H1 (cell line): Measurements from ENCODE around the gene CFP. TPM values are rescaled to one million over a fixed set of nuclear protein-coding genes. Genes with fewer than 3 reads are reported as not detected.

ENCODE experiments used
- CTCF ChIA-PET: fragments of 300-600 bp; sonication (Branson Sonifier 250); formaldehyde crosslinking; loops from one replicate; lab custom pipeline; 2021; ENCODE audit not compliant: partially characterized antibody; lab: Charles Lee
- POLR2A ChIA-PET: fragments of 300-600 bp; sonication (Branson Sonifier 250); formaldehyde crosslinking; loops from one replicate; lab custom pipeline; 2021; ENCODE audit warnings: inconsistent platforms; ENCODE audit not compliant: partially characterized antibody; lab: Charles Lee
- DNase-seq, 2 experiments: peaks; one replicate each; pipeline versions ENCODE4 v3.0.0 to v3.0.0-alpha.2; 2010 to 2022; ENCODE audit warnings: low spot score in 2 of 2, low read depth in 1 of 2, mixed read lengths in 1 of 2
- FAIRE-seq: peaks from 2 replicates; lab custom pipeline; 2011; peaks lifted over from hg19 to GRCh38; lab: Jason Lieb, UNC
- H2AFZ ChIP-seq: 2 replicates; pipeline ENCODE4 v1.8.1; 2012; ENCODE audit warnings: low read length, inconsistent platforms
- H2AK5ac ChIP-seq: 2 replicates; pipeline ENCODE4 v1.6.1; 2013; ENCODE audit warnings: low read depth, low read length
- H2BK120ac ChIP-seq: replicated peaks from 2 replicates; pipeline ENCODE3; 2013; ENCODE audit warnings: low read depth, low read length, inconsistent platforms
- H2BK12ac ChIP-seq: 2 replicates; pipeline ENCODE4 v1.6.1; 2013; ENCODE audit warnings: low read depth, low read length
- H2BK15ac ChIP-seq: 2 replicates; pipeline ENCODE4 v1.6.1; 2013; ENCODE audit warnings: low read length
- H2BK20ac ChIP-seq: 2 replicates; pipeline ENCODE4 v1.6.1; 2013; ENCODE audit warnings: low read length
- H2BK5ac ChIP-seq: 2 replicates; pipeline ENCODE4 v1.6.1; 2013; ENCODE audit warnings: low read depth, low read length
- H3K14ac ChIP-seq: 2 replicates; pipeline ENCODE4 v1.6.1; 2013; ENCODE audit warnings: inconsistent platforms; ENCODE audit not compliant: insufficient read length
- H3K18ac ChIP-seq: 2 replicates; pipeline ENCODE4 v1.6.1; 2013; ENCODE audit warnings: low read length; ENCODE audit errors: extremely low read depth
- H3K23ac ChIP-seq: 2 replicates; pipeline ENCODE4 v1.6.1; 2013; ENCODE audit warnings: inconsistent platforms; ENCODE audit not compliant: insufficient read length
- H3K23me2 ChIP-seq: 2 replicates; pipeline ENCODE4 v1.6.1; 2013; ENCODE audit warnings: low read depth, low read length
- H3K27ac ChIP-seq: 2 replicates; pipeline ENCODE4 v1.6.1; 2011; ENCODE audit warnings: low read depth, low read length, inconsistent platforms
- H3K27me3 ChIP-seq, 4 experiments: replicated peaks in 1 of 4; 1 replicate in 1 of 4; 2 replicates in 3 of 4; pipeline versions ENCODE4 v1.6.1 to v1.8.1; 2011 to 2013; ENCODE audit warnings: low read length in 3 of 4, mild to moderate bottlenecking in 3 of 4, inconsistent platforms in 2 of 4, mixed read lengths in 2 of 4, moderate library complexity in 1 of 4; ENCODE audit not compliant: control insufficient read depth in 3 of 4, insufficient read depth in 3 of 4; ENCODE audit errors: extremely low read depth in 1 of 4
- H3K36me3 ChIP-seq, 4 experiments: 2 replicates each; pipeline versions ENCODE4 v1.6.1 to v1.8.1; 2011 to 2013; ENCODE audit warnings: mild to moderate bottlenecking in 4 of 4, low read length in 3 of 4, moderate library complexity in 2 of 4, control low read depth in 1 of 4, inconsistent platforms in 1 of 4; ENCODE audit not compliant: insufficient read depth in 4 of 4, control insufficient read depth in 2 of 4
- H3K4ac ChIP-seq: replicated peaks from 2 replicates; pipeline ENCODE3; 2013; ENCODE audit warnings: low read length, low read depth, mixed read lengths, inconsistent platforms; ENCODE audit not compliant: insufficient read length
- H3K4me1 ChIP-seq, 4 experiments: replicated peaks in 1 of 4; 1 replicate in 1 of 4; 2 replicates in 3 of 4; pipeline versions ENCODE4 v1.6.1 to v1.8.1; 2011 to 2013; ENCODE audit warnings: low read length in 3 of 4, inconsistent platforms in 2 of 4, mixed read lengths in 1 of 4; ENCODE audit not compliant: insufficient read depth in 4 of 4, control insufficient read depth in 3 of 4
- H3K4me2 ChIP-seq, 2 experiments: 2 replicates each; pipeline versions ENCODE4 v1.6.1 to v1.8.1; 2011 to 2013; ENCODE audit warnings: low read depth in 2 of 2, low read length in 2 of 2, control low read depth in 1 of 2, inconsistent platforms in 1 of 2, mild to moderate bottlenecking in 1 of 2; ENCODE audit not compliant: insufficient read depth in 1 of 2
- H3K4me3 ChIP-seq, 4 experiments: fragments of 200-600, 300-600 bp in 1 of 4; sonication (generic), shearing (Covaris generic), sonication (Bioruptor Twin) in 1 of 4; 2 replicates each; pipeline versions ENCODE4 v1.5.1 to v1.8.1; 2011 to 2016; ENCODE audit warnings: low read length in 4 of 4, low read depth in 3 of 4, control low read depth in 2 of 4, inconsistent platforms in 2 of 4, mild to moderate bottlenecking in 2 of 4, mixed read lengths in 1 of 4, moderate library complexity in 1 of 4; ENCODE audit not compliant: insufficient read depth in 2 of 4; ENCODE audit errors: extremely low read depth in 1 of 4
- H3K56ac ChIP-seq: replicated peaks from 2 replicates; pipeline ENCODE3; 2013; ENCODE audit warnings: low read depth, mild to moderate bottlenecking, mixed read lengths, low read length, inconsistent platforms; ENCODE audit not compliant: insufficient read length
- H3K79me1 ChIP-seq: 2 replicates; pipeline ENCODE4 v1.6.1; 2013; ENCODE audit warnings: low read depth, low read length, control low read depth
- H3K79me2 ChIP-seq, 2 experiments: 2 replicates each; pipeline versions ENCODE4 v1.6.1 to v1.8.1; 2012 to 2013; ENCODE audit warnings: low read length in 2 of 2, mild to moderate bottlenecking in 2 of 2, inconsistent platforms in 1 of 2; ENCODE audit not compliant: insufficient read depth in 2 of 2, control insufficient read depth in 1 of 2
- H3K9ac ChIP-seq, 4 experiments: replicated peaks in 1 of 4; 1 replicate in 1 of 4; 2 replicates in 3 of 4; pipeline versions ENCODE4 v1.6.1 to v1.8.1; 2011 to 2013; ENCODE audit warnings: low read depth in 3 of 4, low read length in 3 of 4, control low read depth in 2 of 4, mild to moderate bottlenecking in 2 of 4, moderate library complexity in 2 of 4, inconsistent platforms in 1 of 4; ENCODE audit errors: extremely low read depth in 1 of 4
- H3K9me3 ChIP-seq, 2 experiments: 2 replicates each; pipeline versions ENCODE4 v1.6.1 to v1.8.1; 2012 to 2013; ENCODE audit warnings: mild to moderate bottlenecking in 2 of 2, moderate library complexity in 2 of 2, control low read depth in 1 of 2, inconsistent platforms in 1 of 2, low read depth in 1 of 2, low read length in 1 of 2, mixed read lengths in 1 of 2; ENCODE audit not compliant: insufficient read depth in 2 of 2
- H4K20me1 ChIP-seq, 2 experiments: replicated peaks in 1 of 2; 2 replicates each; pipeline versions ENCODE3 to v1.8.1; 2011 to 2013; ENCODE audit warnings: inconsistent platforms in 2 of 2, low read length in 2 of 2, mild to moderate bottlenecking in 1 of 2; ENCODE audit not compliant: insufficient read depth in 2 of 2, control insufficient read depth in 1 of 2
- H4K5ac ChIP-seq: 2 replicates; pipeline ENCODE4 v1.6.1; 2013; ENCODE audit warnings: low read length, low read depth, mixed read lengths, inconsistent platforms; ENCODE audit not compliant: insufficient read length
- H4K8ac ChIP-seq: 2 replicates; pipeline ENCODE4 v1.8.0; 2013; ENCODE audit warnings: mild to moderate bottlenecking, moderate library complexity, low read length, inconsistent platforms; ENCODE audit not compliant: insufficient read depth; ENCODE audit errors: extremely low read depth
- H4K91ac ChIP-seq: replicated peaks from 2 replicates; pipeline ENCODE3; 2013; ENCODE audit warnings: low read length, mixed read lengths, inconsistent platforms; ENCODE audit not compliant: insufficient read length
- POLR2A ChIP-seq, 2 experiments: IDR thresholded peaks; 1 replicate in 1 of 2; 2 replicates in 1 of 2; pipeline ENCODE4 v1.6.1; 2011; ENCODE audit warnings: low read depth in 2 of 2, low read length in 2 of 2, mild to moderate bottlenecking in 2 of 2; ENCODE audit errors: control extremely low read depth in 1 of 2
- WGBS, 2 experiments: shearing (Covaris generic) in 1 of 2; methylation state at CpG; one replicate each; pipeline versions ENCODE4 v1.1.6 to v1.1.7; 2013 to 2015; ENCODE audit warnings: low lambda C conversion rate in 2 of 2, mixed read lengths in 2 of 2, inconsistent platforms in 1 of 2, low coverage in 1 of 2, missing lambda C conversion rate in 1 of 2; ENCODE audit not compliant: insufficient replicate concordance in 2 of 2, insufficient coverage in 1 of 2, insufficient read length in 1 of 2; ENCODE audit errors: extremely low coverage in 1 of 2, missing lambda C conversion rate in 1 of 2; 5-methylcytosine and 5-hydroxymethylcytosine counted together
- polyA plus RNA-seq, 7 experiments: library from polyadenylated mRNA; depleted of rRNA in 3 of 7; stranded (reverse) in 5 of 7; unstranded in 2 of 7; fragments of >200 nt in 5 of 7; fragments of 200-250 nt in 2 of 7; gene quantifications; 1 replicate in 5 of 7; 2 replicates in 1 of 7; 4 replicates in 1 of 7; pipeline versions ENCODE4 v1.2.1 to v1.2.3, GENCODE V29; 2011 to 2013; ENCODE audit warnings: missing spikeins in 2 of 7, mixed read lengths in 2 of 7
- total RNA-seq: library from RNA; stranded (reverse); fragmentation: NEBNext Ultra II Directional; extraction: Animal tissue kit (Norgen Biotek cat#: 25700); gene quantifications from 2 replicates; pipeline ENCODE4 v1.2.1, GENCODE V29; 2021

CFP gene
- total and polyA plus RNA-seq, 2 of the 8 experiments (the other 6 are each of a cell fraction or from before 2014, with no cell fraction given) = 0.76 to 2.2 TPM

DNA sequence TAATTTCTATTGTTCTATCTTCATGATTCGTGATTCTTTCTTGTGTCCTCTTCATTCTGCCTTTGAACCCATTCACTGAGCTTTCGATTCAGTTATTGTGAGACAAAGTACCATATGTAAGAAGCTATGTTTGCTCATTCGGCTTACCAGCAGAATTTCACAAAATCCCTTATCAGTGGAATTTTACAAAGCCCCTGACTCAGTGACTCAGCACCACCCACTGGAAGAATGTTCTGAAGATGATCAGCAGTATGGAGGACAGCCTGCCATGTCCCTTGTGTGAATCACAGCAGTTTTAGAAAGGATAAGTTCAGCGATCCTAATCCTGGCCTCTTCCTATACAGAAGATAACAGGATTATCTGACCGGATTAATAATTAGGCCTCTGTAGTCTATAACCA, 35.0 kb upstream of the CFP start:
- CTCF ChIA-PET = interaction anchor here (0.5 kb wide), 1 partner anchor 418 kb away, joined by 3 read pairs; no protein-coding TSS in a partner anchor
- no peak overlapping the region for H4K91ac ChIP-seq
- no peak overlapping the region for H2BK20ac ChIP-seq
- H3K9ac ChIP-seq = no peak overlapping the region
- no peak overlapping the region for H2AK5ac ChIP-seq
- no peaks in the 10 kb centered on the region for H3K79me2 ChIP-seq
- H2BK15ac ChIP-seq = no peak overlapping the region
- H3K18ac ChIP-seq = no peak overlapping the region
- peaks cover 0 to 2% (median under 1%) of the 10 kb centered on the region in 4 experiments; a peak in 3 of 7 replicates for H3K27me3 ChIP-seq
- H2BK12ac ChIP-seq = no peak overlapping the region
- H3K36me3 ChIP-seq = no peaks in the 10 kb centered on the region
- no peak for DNase-seq
- H3K56ac ChIP-seq = no peak overlapping the region
- no peaks in the 10 kb centered on the region for H3K4me1 ChIP-seq
- H3K4me2 ChIP-seq = no peak overlapping the region
- H3K23ac ChIP-seq = no peak overlapping the region
- no peak overlapping the region for H2AFZ ChIP-seq
- FAIRE-seq = no peak
- H3K79me1 ChIP-seq = no peaks in the 10 kb centered on the region
- TF ChIP-seq POLR2A (IDR thresholded peaks at IDR 0.05; ENCODE audit: control extremely low read depth in 1 of 2, low read depth in 2 of 2, low read length in 2 of 2) = no peak
- H2BK5ac ChIP-seq = no peak overlapping the region
- WGBS, 2 experiments = 88% methylated on average over 5 of the region's 5 CpGs; no CpG with 5 or more reads in 1 of the 2 experiments
- H2BK120ac ChIP-seq = no peak overlapping the region
- no peak overlapping the region for H3K4me3 ChIP-seq
- no peaks in the 10 kb centered on the region for H4K20me1 ChIP-seq
- no peaks in the 10 kb centered on the region for H3K9me3 ChIP-seq
- H3K14ac ChIP-seq = no peak overlapping the region
- H4K5ac ChIP-seq = no peak overlapping the region
- H3K23me2 ChIP-seq = no peaks in the 10 kb centered on the region
- POLR2A ChIA-PET = interaction anchor here (1.4 kb wide), 1 partner anchor 20 kb away, joined by 3 read pairs; no protein-coding TSS in a partner anchor
- H3K27ac ChIP-seq = no peak overlapping the region
- H4K8ac ChIP-seq = no peak overlapping the region
- H3K4ac ChIP-seq = no peak overlapping the region
